ENCODE data around the gene CNPY2. TPM values are rescaled to one million over a fixed set of nuclear protein-coding genes. Genes with fewer than 3 reads are reported as not detected.
"Not testable (repeated sequence)": the region's sequence is repeated elsewhere in the genome, so short reads cannot be mapped to it uniquely, and the experiment has no call there.

The CNPY2 gene
- total and polyA plus RNA-seq, 7 donors: 32.8 to 73.5 (median 40.2) TPM

- no peak overlapping the region for H3K4me3 ChIP-seq
- peaks cover 6% of the 10 kb centered on the region for H3K4me1 ChIP-seq
- no peaks in the 10 kb centered on the region for H3K9me3 ChIP-seq
- H3K27ac ChIP-seq: no peak overlapping the region
- 94 to 97% (median 94%) methylated on average over 7 of the region's 7 CpGs for WGBS, 3 donors
- ATAC-seq: no peak
- no peak for DNase-seq
- intact Hi-C loops (cut with DNase I): loop anchor here in 1 of 2 donors (10.0 kb wide), 1 partner anchor 134 kb away; the partner anchor contains the start of gene SPRYD4
- peaks cover 0 to 42% of the 10 kb centered on the region in 2 donors for H3K36me3 ChIP-seq (ENCODE audit: insufficient read depth in 1 of 2, low read depth in 1 of 2)
- no peaks in the 10 kb centered on the region for H3K27me3 ChIP-seq (ENCODE audit: insufficient read depth in 3 of 3, low read length in 2 of 3)
- no peak for TF ChIP-seq CTCF (IDR thresholded peaks at IDR 0.05)
Observed at GRCh38 chr12:56330936-56331490, 15.2 kb upstream of the CNPY2 start.

GRCh38 chr12:56326533-56326932 is 10.7 kb upstream of the CNPY2 start:
- no peaks in the 10 kb centered on the region for H3K4me1 ChIP-seq
- 62 to 75% (median 74%) methylated on average over 6 of the region's 6 CpGs for WGBS, 3 donors
- no peaks in the 10 kb centered on the region for H3K9me3 ChIP-seq
- ATAC-seq: peak in 1 of 4 donors; percentile 32
- DNase-seq: no peak
- no peak for TF ChIP-seq CTCF (IDR thresholded peaks at IDR 0.05)
- intact Hi-C loops (cut with DNase I): no loop called here
- H3K4me3 ChIP-seq: no peak overlapping the region
- peaks cover 2 to 82% of the 10 kb centered on the region in 2 donors for H3K36me3 ChIP-seq (ENCODE audit: insufficient read depth in 1 of 2, low read depth in 1 of 2)
- H3K27me3 ChIP-seq (ENCODE audit: insufficient read depth in 3 of 3, low read length in 2 of 3): no peaks in the 10 kb centered on the region
- no peak overlapping the region for H3K27ac ChIP-seq

- no peaks in the 10 kb centered on the region for H3K4me1 ChIP-seq
- intact Hi-C loops (cut with DNase I): no loop called here
- no peak overlapping the region for H3K27ac ChIP-seq
- no peak for TF ChIP-seq CTCF (IDR thresholded peaks at IDR 0.05)
- 94 to 98% (median 96%) methylated on average over 8 of the region's 8 CpGs for WGBS, 3 donors
- DNase-seq (no peak), ATAC-seq (no peak)
- no peaks in the 10 kb centered on the region for H3K9me3 ChIP-seq
- no peak overlapping the region for H3K4me3 ChIP-seq
- H3K27me3 ChIP-seq (ENCODE audit: insufficient read depth in 3 of 3, low read length in 2 of 3): no peaks in the 10 kb centered on the region
- H3K36me3 ChIP-seq (ENCODE audit: insufficient read depth in 1 of 2, low read depth in 1 of 2): peaks cover 2 to 86% of the 10 kb centered on the region in 2 donors
Observed at GRCh38 chr12:56326126-56326525, 10.3 kb upstream of the CNPY2 start.

- H3K9me3 ChIP-seq: no peaks in the 10 kb centered on the region
- intact Hi-C loops (cut with DNase I): no loop called here
Observed at GRCh38 chr12:56324206-56324605, 8.4 kb upstream of the CNPY2 start.

GRCh38 chr12:56321610-56322009 is 5.8 kb upstream of the CNPY2 start:
- WGBS, 3 donors: 90 to 94% (median 93%) methylated on average over 8 of the region's 8 CpGs
- H3K4me1 ChIP-seq; DNase-seq; H3K9me3 ChIP-seq; H3K27me3 ChIP-seq (ENCODE audit: insufficient read depth in 3 of 3, low read length in 2 of 3); H3K4me3 ChIP-seq; intact Hi-C loops (cut with DNase I); ATAC-seq; H3K27ac ChIP-seq: not testable (repeated sequence)
- H3K36me3 ChIP-seq (ENCODE audit: insufficient read depth in 1 of 2, low read depth in 1 of 2): peaks cover 6 to 93% of the 10 kb centered on the region in 2 donors

More at GRCh38 chr12:56324206-56324605, 8.4 kb upstream of the CNPY2 start:
- no peaks in the 10 kb centered on the region for H3K4me1 ChIP-seq
- ATAC-seq: no peak
- H3K36me3 ChIP-seq (ENCODE audit: insufficient read depth in 1 of 2, low read depth in 1 of 2): peaks cover 5 to 97% of the 10 kb centered on the region in 2 donors
- DNase-seq: no peak
- TF ChIP-seq CTCF (IDR thresholded peaks at IDR 0.05): no peak
- no peaks in the 10 kb centered on the region for H3K27me3 ChIP-seq (ENCODE audit: insufficient read depth in 3 of 3, low read length in 2 of 3)
- H3K4me3 ChIP-seq: no peak overlapping the region
- no peak overlapping the region for H3K27ac ChIP-seq
- 77 to 89% (median 80%) methylated on average over 6 of the region's 6 CpGs for WGBS, 3 donors

Measured in psoas muscle (tissue), 8 donors.